SK-N-SH treated with all-trans-retinoic acid at 6 μM for 48 hours (cell line): ENCODE results near the gene GRB2.

Source experiments
- ARNTL ChIP-seq: fragments of 450-650 bp; formaldehyde crosslinking; IDR thresholded peaks from 2 replicates; pipeline ENCODE4 v1.5.0; 2020; ENCODE audit warnings: low read depth, mild to moderate bottlenecking, moderate library complexity, borderline replicate concordance
- BACH2 ChIP-seq: fragments of 250-450 bp; sonication (Bioruptor Pico); IDR thresholded peaks from 2 replicates; pipeline ENCODE4 v1.9.0; 2021; ENCODE audit warnings: mild to moderate bottlenecking, borderline replicate concordance
- ESRRG ChIP-seq: fragments of 250-450 bp; sonication (Bioruptor Pico); IDR thresholded peaks from 2 replicates; pipeline ENCODE4 v1.6.1; 2021; ENCODE audit warnings: mild to moderate bottlenecking
- GLIS3 ChIP-seq: fragments of 250-450 bp; sonication (Bioruptor Pico); IDR thresholded peaks from 2 replicates; pipeline ENCODE4 v1.5.0; 2020; ENCODE audit warnings: mild to moderate bottlenecking, moderate library complexity
- OSR1 ChIP-seq: fragments of 250-450 bp; sonication (Bioruptor Pico); IDR thresholded peaks from 2 replicates; pipeline ENCODE4 v1.8.0; 2022; ENCODE audit warnings: moderate library complexity, mild to moderate bottlenecking, inconsistent platforms
- PPARA ChIP-seq: fragments of 250-450 bp; sonication (Bioruptor Pico); IDR thresholded peaks from 2 replicates; pipeline ENCODE4 v1.5.0; 2020; ENCODE audit warnings: mild to moderate bottlenecking, borderline replicate concordance
- RARB ChIP-seq: fragments of 250-450 bp; sonication (Bioruptor Pico); IDR thresholded peaks from 2 replicates; pipeline ENCODE4 v1.8.0; 2021; ENCODE audit warnings: mild to moderate bottlenecking, moderate library complexity
- SNAI2 ChIP-seq: fragments of 250-450 bp; sonication (Bioruptor Pico); IDR thresholded peaks from 2 replicates; pipeline ENCODE4 v1.5.0; 2020; ENCODE audit warnings: mild to moderate bottlenecking, moderate library complexity
- ZC3H10 ChIP-seq: fragments of 250-450 bp; sonication (Bioruptor Pico); IDR thresholded peaks from 2 replicates; pipeline ENCODE4 v1.5.1; 2021; ENCODE audit warnings: mild to moderate bottlenecking, moderate library complexity
- ZFP3 ChIP-seq: fragments of 250-450 bp; sonication (Bioruptor Pico); IDR thresholded peaks from 2 replicates; pipeline ENCODE4 v1.5.0; 2020; ENCODE audit warnings: mild to moderate bottlenecking, moderate library complexity
- ZNF565 ChIP-seq: fragments of 450-650 bp; formaldehyde crosslinking; conservative IDR thresholded peaks from 2 replicates; pipeline ENCODE4 v1.5.0; 2020; ENCODE audit warnings: low read depth, mild to moderate bottlenecking, moderate library complexity
- ZNF70 ChIP-seq: fragments of 450-650 bp; formaldehyde crosslinking; IDR thresholded peaks from 2 replicates; pipeline ENCODE4 v1.5.0; 2020; ENCODE audit warnings: mild to moderate bottlenecking, moderate library complexity
- TF ChIP-seq, protein P1 (sequence below): fragments of 250-450 bp; sonication (Bioruptor Pico); IDR thresholded peaks from 2 replicates; pipeline ENCODE4 v1.5.1; 2021; ENCODE audit warnings: mild to moderate bottlenecking, moderate library complexity
- TF ChIP-seq, protein P2 (sequence below): fragments of 250-450 bp; sonication (Bioruptor Pico); IDR thresholded peaks from 2 replicates; pipeline ENCODE4 v1.8.0; 2020; ENCODE audit warnings: mild to moderate bottlenecking, moderate library complexity, borderline replicate concordance

DNA sequence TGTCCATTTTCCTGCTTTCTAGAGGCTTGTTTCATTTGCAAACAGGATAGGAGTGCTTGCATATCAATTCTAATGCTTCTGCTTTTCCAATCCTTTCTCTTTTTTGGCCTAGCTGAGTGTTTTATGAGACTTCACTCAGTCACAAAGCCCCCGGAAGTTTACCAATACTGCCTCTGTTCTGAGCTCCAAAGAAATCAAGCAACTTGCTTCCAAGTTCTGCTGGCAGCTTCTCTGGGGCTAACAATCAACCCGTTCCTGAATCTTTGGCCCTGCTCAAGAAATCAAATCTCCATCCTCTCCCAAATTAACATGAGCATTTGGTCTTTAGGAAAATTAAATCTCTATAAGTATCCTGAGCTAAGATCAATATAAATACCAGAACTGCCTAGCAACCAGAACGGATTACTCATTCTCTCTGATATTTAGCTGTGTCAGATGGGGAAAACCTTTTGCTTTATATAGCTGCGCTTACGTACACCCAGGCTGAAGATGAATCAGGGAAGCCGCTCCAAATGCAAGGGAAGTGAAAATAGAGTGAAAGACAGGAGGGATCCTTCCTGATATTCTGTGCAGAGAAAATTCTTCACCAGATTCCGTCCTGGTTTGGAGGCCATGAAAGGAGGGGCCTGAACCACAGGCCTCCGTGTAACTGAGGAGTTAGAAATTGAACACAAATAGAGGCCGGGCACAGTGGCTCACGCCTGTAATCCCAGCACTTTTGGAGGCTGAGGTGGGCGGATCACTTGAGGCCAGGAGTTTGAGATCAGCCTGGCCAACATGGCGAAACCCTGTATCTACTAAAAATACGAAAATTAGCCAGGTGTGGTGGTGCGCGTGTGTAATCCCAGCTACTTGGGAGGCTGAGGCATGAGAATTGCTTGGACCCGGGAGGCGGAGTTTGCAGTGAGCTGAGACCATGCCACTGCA, 23.3 kb upstream of the GRB2 start:
- no peak for TF ChIP-seq PPARA (CRISPR knock-in tag)
- no peak for TF ChIP-seq ARNTL (CRISPR knock-in tag)
- TF ChIP-seq ZNF565, result no peak
- TF ChIP-seq GLIS3, result no peak
- TF ChIP-seq, protein P1, sequence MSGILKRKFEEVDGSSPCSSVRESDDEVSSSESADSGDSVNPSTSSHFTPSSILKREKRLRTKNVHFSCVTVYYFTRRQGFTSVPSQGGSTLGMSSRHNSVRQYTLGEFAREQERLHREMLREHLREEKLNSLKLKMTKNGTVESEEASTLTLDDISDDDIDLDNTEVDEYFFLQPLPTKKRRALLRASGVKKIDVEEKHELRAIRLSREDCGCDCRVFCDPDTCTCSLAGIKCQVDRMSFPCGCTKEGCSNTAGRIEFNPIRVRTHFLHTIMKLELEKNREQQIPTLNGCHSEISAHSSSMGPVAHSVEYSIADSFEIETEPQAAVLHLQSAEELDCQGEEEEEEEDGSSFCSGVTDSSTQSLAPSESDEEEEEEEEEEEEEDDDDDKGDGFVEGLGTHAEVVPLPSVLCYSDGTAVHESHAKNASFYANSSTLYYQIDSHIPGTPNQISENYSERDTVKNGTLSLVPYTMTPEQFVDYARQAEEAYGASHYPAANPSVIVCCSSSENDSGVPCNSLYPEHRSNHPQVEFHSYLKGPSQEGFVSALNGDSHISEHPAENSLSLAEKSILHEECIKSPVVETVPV (CRISPR knock-in tag), result no peak
- no peak for TF ChIP-seq ZNF70 (CRISPR knock-in tag)
- TF ChIP-seq ESRRG (CRISPR knock-in tag), result no peak
- TF ChIP-seq, protein P2, sequence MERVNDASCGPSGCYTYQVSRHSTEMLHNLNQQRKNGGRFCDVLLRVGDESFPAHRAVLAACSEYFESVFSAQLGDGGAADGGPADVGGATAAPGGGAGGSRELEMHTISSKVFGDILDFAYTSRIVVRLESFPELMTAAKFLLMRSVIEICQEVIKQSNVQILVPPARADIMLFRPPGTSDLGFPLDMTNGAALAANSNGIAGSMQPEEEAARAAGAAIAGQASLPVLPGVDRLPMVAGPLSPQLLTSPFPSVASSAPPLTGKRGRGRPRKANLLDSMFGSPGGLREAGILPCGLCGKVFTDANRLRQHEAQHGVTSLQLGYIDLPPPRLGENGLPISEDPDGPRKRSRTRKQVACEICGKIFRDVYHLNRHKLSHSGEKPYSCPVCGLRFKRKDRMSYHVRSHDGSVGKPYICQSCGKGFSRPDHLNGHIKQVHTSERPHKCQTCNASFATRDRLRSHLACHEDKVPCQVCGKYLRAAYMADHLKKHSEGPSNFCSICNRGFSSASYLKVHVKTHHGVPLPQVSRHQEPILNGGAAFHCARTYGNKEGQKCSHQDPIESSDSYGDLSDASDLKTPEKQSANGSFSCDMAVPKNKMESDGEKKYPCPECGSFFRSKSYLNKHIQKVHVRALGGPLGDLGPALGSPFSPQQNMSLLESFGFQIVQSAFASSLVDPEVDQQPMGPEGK (CRISPR knock-in tag), result no peak
- TF ChIP-seq ZC3H10, result no peak
- TF ChIP-seq OSR1 (CRISPR knock-in tag), result no peak
- no peak for TF ChIP-seq ZFP3 (CRISPR knock-in tag)
- TF ChIP-seq RARB, result no peak; the same call in 1 of the 2 replicates
- TF ChIP-seq SNAI2 (CRISPR knock-in tag), result no peak
- TF ChIP-seq BACH2 (CRISPR knock-in tag), result no peak
